Neural cell (in vitro differentiated cells): ENCODE measurements around the gene GRM2. TPM values are rescaled to one million over a fixed set of nuclear protein-coding genes. Genes with fewer than 3 reads are reported as not detected.

Experiments used
- H2AFZ ChIP-seq: fragments of 200-600, 300-800 bp; sonication (generic), shearing (Covaris generic); 2 replicates; pipeline ENCODE4 v1.6.0; 2014; ENCODE audit warnings: low read depth, mild to moderate bottlenecking, antibody characterized with exemption, low read length, moderate library complexity
- H3F3A ChIP-seq: fragments of 200-600 bp; shearing (Covaris generic); 2 replicates; pipeline ENCODE4 v1.6.1; 2016; ENCODE audit warnings: mild to moderate bottlenecking, moderate library complexity, mixed read lengths, antibody characterized with exemption, low read length; ENCODE audit not compliant: insufficient read depth, poor library complexity, severe bottlenecking
- H3K27ac ChIP-seq: fragments of 200-600, 300-800 bp; sonication (generic), shearing (Covaris generic); 2 replicates; pipeline ENCODE4 v1.5.1; 2014; ENCODE audit warnings: mild to moderate bottlenecking, low read length, moderate library complexity
- H3K27me3 ChIP-seq: fragments of 300-800, 200-600 bp; sonication (generic), shearing (Covaris generic); 2 replicates; pipeline ENCODE4 v1.6.0; 2014; ENCODE audit warnings: mild to moderate bottlenecking, low read depth, low read length, moderate library complexity; ENCODE audit not compliant: insufficient read depth
- H3K36me3 ChIP-seq: fragments of 300-800, 200-600 bp; sonication (generic), shearing (Covaris generic); 2 replicates; pipeline ENCODE4 v1.5.1; 2014; ENCODE audit warnings: mild to moderate bottlenecking, antibody characterized with exemption, low read length, moderate library complexity; ENCODE audit not compliant: insufficient read depth
- H3K4me2 ChIP-seq: fragments of 300-800, 200-600 bp; sonication (generic), shearing (Covaris generic); 2 replicates; pipeline ENCODE4 v1.6.0; 2014; ENCODE audit warnings: mild to moderate bottlenecking, low read length
- H3K4me3 ChIP-seq: fragments of 300-800, 200-600 bp; sonication (generic), shearing (Covaris generic); 2 replicates; pipeline ENCODE4 v1.5.1; 2014; ENCODE audit warnings: mild to moderate bottlenecking, low read length, moderate library complexity
- H3K79me2 ChIP-seq: fragments of 200-600 bp; shearing (Covaris generic); replicated peaks from 2 replicates; pipeline ENCODE4 v1.6.0; 2014; ENCODE audit warnings: mild to moderate bottlenecking, low read length, moderate library complexity; ENCODE audit not compliant: insufficient read depth
- H3K9ac ChIP-seq: fragments of 300-800, 200-600 bp; sonication (generic), shearing (Covaris generic); 2 replicates; pipeline ENCODE4 v1.6.1; 2016; ENCODE audit warnings: mild to moderate bottlenecking, low read length, mixed read lengths
- H3K9me2 ChIP-seq: fragments of 200-600 bp; shearing (Covaris generic); 2 replicates; pipeline ENCODE4 v1.6.1; 2016; ENCODE audit warnings: mild to moderate bottlenecking, low read length, mixed read lengths; ENCODE audit not compliant: insufficient read depth
- H3K9me3 ChIP-seq: fragments of 200-600, 300-800 bp; sonication (generic), shearing (Covaris generic); 2 replicates; pipeline ENCODE4 v1.6.1; 2016; ENCODE audit warnings: mild to moderate bottlenecking, mixed run types, low read length, moderate library complexity, mixed read lengths
- H4K20me1 ChIP-seq: fragments of 200-600 bp; shearing (Covaris generic); 2 replicates; pipeline ENCODE4 v1.6.1; 2016; ENCODE audit warnings: mild to moderate bottlenecking, mixed run types; ENCODE audit not compliant: insufficient read depth
- EP300 ChIP-seq: fragments of 450-650 bp; conservative IDR thresholded peaks from 2 replicates; pipeline ENCODE4 v1.6.1; 2014; ENCODE audit warnings: antibody characterized with exemption, mild to moderate bottlenecking, moderate library complexity; ENCODE audit not compliant: poor library complexity, severe bottlenecking
- EZH2 ChIP-seq: fragments of 200-600, 300-800 bp; shearing (Covaris generic), sonication (generic); IDR thresholded peaks from 2 replicates; pipeline ENCODE4 v1.6.1; 2014; ENCODE audit warnings: antibody characterized with exemption, low read length, borderline replicate concordance, mild to moderate bottlenecking; ENCODE audit not compliant: insufficient read depth, poor library complexity, severe bottlenecking
- MXI1 ChIP-seq: fragments of 450-650 bp; conservative IDR thresholded peaks from 2 replicates; pipeline ENCODE4 v1.6.1; 2014; ENCODE audit warnings: antibody characterized with exemption, mild to moderate bottlenecking; ENCODE audit not compliant: poor library complexity, severe bottlenecking
- POLR2AphosphoS5 ChIP-seq: IDR thresholded peaks from 2 replicates; pipeline ENCODE4 v1.6.1; 2012
- RAD21 ChIP-seq: fragments of 450-650 bp; conservative IDR thresholded peaks from 2 replicates; pipeline ENCODE4 v1.6.1; 2014; ENCODE audit warnings: antibody characterized with exemption, mild to moderate bottlenecking, moderate library complexity
- SMC3 ChIP-seq: fragments of 450-650 bp; conservative IDR thresholded peaks from 2 replicates; pipeline ENCODE4 v1.6.1; 2014; ENCODE audit warnings: antibody characterized with exemption, mild to moderate bottlenecking, moderate library complexity; ENCODE audit not compliant: poor library complexity
- TAF1 ChIP-seq: IDR thresholded peaks from 2 replicates; pipeline ENCODE4 v1.6.1; 2012; ENCODE audit warnings: low read depth
- polyA plus RNA-seq: library from polyadenylated mRNA; depleted of rRNA; stranded (reverse); fragments of >200 nt; gene quantifications from 2 replicates; pipeline ENCODE4 v1.2.3, GENCODE V29; 2014
- TF ChIP-seq, protein P1 (sequence below): fragments of 450-650 bp; IDR thresholded peaks from 2 replicates; pipeline ENCODE4 v1.5.1; 2014; ENCODE audit warnings: antibody characterized with exemption, mild to moderate bottlenecking, moderate library complexity; ENCODE audit not compliant: poor library complexity, severe bottlenecking
- TF ChIP-seq, protein P2 (sequence below): IDR thresholded peaks from 2 replicates; pipeline ENCODE4 v1.6.1; 2012; ENCODE audit warnings: borderline replicate concordance

GRM2 gene
- polyA plus RNA-seq, 1 donor from 2014 or later, result 9.1 TPM

DNA sequence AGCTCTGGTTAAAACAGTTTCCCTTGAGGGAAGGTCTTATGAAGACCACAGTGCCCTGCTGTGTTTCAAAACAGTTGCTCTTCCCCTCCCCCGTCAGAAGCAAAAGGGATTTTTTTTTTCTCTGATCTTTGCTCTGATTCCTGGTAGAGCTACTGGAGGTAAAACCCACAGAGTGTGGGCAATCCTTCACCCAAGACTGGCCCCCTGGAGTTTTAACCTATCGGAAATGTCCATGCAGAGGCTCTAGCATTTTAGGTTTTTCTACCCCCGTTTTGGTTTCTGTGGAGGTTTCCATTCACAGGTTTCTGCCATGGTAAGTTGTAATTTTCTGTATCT lies 27.7 kb downstream of the GRM2 start:
- no peak overlapping the region for H3K9ac ChIP-seq
- H4K20me1 ChIP-seq, result no peaks in the 10 kb centered on the region
- TF ChIP-seq, protein P1, sequence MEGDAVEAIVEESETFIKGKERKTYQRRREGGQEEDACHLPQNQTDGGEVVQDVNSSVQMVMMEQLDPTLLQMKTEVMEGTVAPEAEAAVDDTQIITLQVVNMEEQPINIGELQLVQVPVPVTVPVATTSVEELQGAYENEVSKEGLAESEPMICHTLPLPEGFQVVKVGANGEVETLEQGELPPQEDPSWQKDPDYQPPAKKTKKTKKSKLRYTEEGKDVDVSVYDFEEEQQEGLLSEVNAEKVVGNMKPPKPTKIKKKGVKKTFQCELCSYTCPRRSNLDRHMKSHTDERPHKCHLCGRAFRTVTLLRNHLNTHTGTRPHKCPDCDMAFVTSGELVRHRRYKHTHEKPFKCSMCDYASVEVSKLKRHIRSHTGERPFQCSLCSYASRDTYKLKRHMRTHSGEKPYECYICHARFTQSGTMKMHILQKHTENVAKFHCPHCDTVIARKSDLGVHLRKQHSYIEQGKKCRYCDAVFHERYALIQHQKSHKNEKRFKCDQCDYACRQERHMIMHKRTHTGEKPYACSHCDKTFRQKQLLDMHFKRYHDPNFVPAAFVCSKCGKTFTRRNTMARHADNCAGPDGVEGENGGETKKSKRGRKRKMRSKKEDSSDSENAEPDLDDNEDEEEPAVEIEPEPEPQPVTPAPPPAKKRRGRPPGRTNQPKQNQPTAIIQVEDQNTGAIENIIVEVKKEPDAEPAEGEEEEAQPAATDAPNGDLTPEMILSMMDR, result no peak
- no peak for TF ChIP-seq EZH2
- TF ChIP-seq EP300, result no peak
- TF ChIP-seq MXI1, result no peak
- no peak for TF ChIP-seq TAF1
- no peaks in the 10 kb centered on the region for H3K79me2 ChIP-seq
- H3F3A ChIP-seq, result no peaks in the 10 kb centered on the region
- no peak overlapping the region for H3K4me2 ChIP-seq
- H2AFZ ChIP-seq, result no peak overlapping the region
- no peaks in the 10 kb centered on the region for H3K9me3 ChIP-seq
- no peak overlapping the region for H3K4me3 ChIP-seq
- H3K36me3 ChIP-seq, result no peaks in the 10 kb centered on the region
- no peaks in the 10 kb centered on the region for H3K9me2 ChIP-seq
- no peak overlapping the region for H3K27ac ChIP-seq
- H3K27me3 ChIP-seq, result no peaks in the 10 kb centered on the region

DNA sequence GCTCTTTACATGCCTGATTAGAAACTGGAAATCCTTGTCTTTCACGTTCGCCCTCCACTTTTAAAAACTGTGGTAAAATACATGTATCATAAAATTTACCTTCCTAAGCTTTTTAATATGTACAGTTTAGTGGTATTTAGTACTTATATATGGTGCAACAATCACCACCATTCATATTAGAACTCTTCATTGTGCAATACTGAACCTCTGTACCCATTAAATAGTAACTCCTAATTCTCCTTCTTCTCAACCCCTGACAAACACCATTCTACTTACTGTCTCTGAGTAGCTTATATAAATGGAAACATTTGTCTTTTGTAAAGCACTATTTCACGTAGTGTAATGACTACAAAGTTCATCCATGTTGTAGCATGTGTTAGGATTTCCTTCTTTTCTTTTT lies 28.2 kb downstream of the GRM2 start:
- no peaks in the 10 kb centered on the region for H3F3A ChIP-seq
- H3K27ac ChIP-seq, result no peak overlapping the region
- no peak overlapping the region for H3K9ac ChIP-seq
- H3K4me2 ChIP-seq, result no peak overlapping the region
- H3K9me2 ChIP-seq, result no peaks in the 10 kb centered on the region
- H3K36me3 ChIP-seq, result no peaks in the 10 kb centered on the region
- no peaks in the 10 kb centered on the region for H3K79me2 ChIP-seq
- no peaks in the 10 kb centered on the region for H4K20me1 ChIP-seq
- no peak overlapping the region for H2AFZ ChIP-seq
- no peak for TF ChIP-seq SMC3
- TF ChIP-seq RAD21, result no peak
- no peaks in the 10 kb centered on the region for H3K27me3 ChIP-seq
- H3K4me3 ChIP-seq, result no peak overlapping the region
- H3K9me3 ChIP-seq, result no peaks in the 10 kb centered on the region

DNA sequence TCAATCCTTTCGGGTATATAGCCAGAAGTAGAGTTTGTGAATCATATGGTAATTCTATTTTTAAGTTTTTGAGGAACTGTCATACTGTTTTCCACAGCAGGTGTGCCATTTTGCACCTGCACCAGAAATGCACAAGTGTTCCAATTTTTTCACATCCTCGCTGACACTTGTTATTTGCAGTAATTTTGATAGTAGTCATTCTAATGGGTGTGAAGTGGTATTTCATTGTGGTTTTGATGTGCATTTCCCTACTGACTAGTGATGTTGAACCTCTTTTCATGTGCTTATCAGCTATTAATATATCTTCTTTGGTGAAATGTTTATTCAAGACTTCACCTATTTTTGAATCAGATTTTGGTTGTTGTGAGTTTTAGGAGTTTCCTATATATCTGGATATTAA lies 29.1 kb downstream of the GRM2 start:
- no peaks in the 10 kb centered on the region for H3K79me2 ChIP-seq
- H3K9ac ChIP-seq, result no peak overlapping the region
- no peaks in the 10 kb centered on the region for H3K36me3 ChIP-seq

DNA sequence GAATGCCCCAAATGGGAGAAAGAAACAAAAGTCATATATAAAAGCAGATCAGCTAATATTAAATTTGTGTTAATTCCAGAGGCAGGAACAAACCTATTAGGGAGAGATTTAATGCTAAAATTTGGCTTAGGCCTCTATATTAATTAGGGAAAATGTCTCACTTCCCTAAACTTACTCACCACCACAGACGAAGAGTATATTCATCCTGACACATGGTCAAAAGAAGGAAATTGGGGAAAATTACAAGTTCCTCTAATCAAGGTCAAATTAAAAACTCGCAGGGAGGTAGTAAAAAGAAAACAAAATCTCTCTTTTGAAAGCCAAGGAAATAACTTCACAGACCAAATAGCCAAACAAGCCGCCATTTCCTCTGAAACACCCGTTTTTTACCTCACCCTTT lies 32.2 kb downstream of the GRM2 start:
- Histone ChIP-seq H3K4me2 (no peak overlapping the region), H2AFZ (no peak overlapping the region), H3K79me2 (no peaks in the 10 kb centered on the region), H3K9me2 (no peaks in the 10 kb centered on the region), H4K20me1 (no peaks in the 10 kb centered on the region), H3K36me3 (no peaks in the 10 kb centered on the region), H3K27me3 (no peaks in the 10 kb centered on the region), H3K4me3 (no peak overlapping the region), H3F3A (no peaks in the 10 kb centered on the region), H3K9me3 (no peaks in the 10 kb centered on the region), H3K9ac (no peak overlapping the region), H3K27ac (no peak overlapping the region)
- TF ChIP-seq EZH2 (no peak), RAD21 (no peak), TAF1 (no peak), POLR2AphosphoS5 (no peak), SMC3 (no peak), EP300 (no peak), MXI1 (no peak)
- TF ChIP-seq, protein P2, sequence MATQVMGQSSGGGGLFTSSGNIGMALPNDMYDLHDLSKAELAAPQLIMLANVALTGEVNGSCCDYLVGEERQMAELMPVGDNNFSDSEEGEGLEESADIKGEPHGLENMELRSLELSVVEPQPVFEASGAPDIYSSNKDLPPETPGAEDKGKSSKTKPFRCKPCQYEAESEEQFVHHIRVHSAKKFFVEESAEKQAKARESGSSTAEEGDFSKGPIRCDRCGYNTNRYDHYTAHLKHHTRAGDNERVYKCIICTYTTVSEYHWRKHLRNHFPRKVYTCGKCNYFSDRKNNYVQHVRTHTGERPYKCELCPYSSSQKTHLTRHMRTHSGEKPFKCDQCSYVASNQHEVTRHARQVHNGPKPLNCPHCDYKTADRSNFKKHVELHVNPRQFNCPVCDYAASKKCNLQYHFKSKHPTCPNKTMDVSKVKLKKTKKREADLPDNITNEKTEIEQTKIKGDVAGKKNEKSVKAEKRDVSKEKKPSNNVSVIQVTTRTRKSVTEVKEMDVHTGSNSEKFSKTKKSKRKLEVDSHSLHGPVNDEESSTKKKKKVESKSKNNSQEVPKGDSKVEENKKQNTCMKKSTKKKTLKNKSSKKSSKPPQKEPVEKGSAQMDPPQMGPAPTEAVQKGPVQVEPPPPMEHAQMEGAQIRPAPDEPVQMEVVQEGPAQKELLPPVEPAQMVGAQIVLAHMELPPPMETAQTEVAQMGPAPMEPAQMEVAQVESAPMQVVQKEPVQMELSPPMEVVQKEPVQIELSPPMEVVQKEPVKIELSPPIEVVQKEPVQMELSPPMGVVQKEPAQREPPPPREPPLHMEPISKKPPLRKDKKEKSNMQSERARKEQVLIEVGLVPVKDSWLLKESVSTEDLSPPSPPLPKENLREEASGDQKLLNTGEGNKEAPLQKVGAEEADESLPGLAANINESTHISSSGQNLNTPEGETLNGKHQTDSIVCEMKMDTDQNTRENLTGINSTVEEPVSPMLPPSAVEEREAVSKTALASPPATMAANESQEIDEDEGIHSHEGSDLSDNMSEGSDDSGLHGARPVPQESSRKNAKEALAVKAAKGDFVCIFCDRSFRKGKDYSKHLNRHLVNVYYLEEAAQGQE, result no peak
- TF ChIP-seq, protein P1, result no peak

More for the DNA sequence above, 29.1 kb downstream of the GRM2 start:
- Histone ChIP-seq H3K9me2 (no peaks in the 10 kb centered on the region), H3K27ac (no peak overlapping the region), H4K20me1 (no peaks in the 10 kb centered on the region), H2AFZ (no peak overlapping the region), H3K9me3 (no peaks in the 10 kb centered on the region), H3K4me3 (no peak overlapping the region), H3K27me3 (no peaks in the 10 kb centered on the region), H3F3A (no peaks in the 10 kb centered on the region), H3K4me2 (no peak overlapping the region)
- TF ChIP-seq TAF1, result no peak
- TF ChIP-seq EP300, result no peak
- no peak for TF ChIP-seq POLR2AphosphoS5
